GM19438 (cell line): ENCODE data around the gene MAD1L1.
"Not testable (repeated sequence)": the region's sequence is repeated elsewhere in the genome, so short reads cannot be mapped to it uniquely, and the experiment has no call there.

Source experiments
- ATAC-seq: cut with Tn5 transposase; IDR thresholded peaks from one replicate; pipeline ENCODE4 v1.9.1; 2021; ENCODE audit warnings: low read depth; ENCODE audit not compliant: unreplicated experiment

MAD1L1 gene

GRCh38 chr7:1824151-1824881, 408.4 kb downstream of the MAD1L1 start:
- not testable (repeated sequence) for ATAC-seq

DNA sequence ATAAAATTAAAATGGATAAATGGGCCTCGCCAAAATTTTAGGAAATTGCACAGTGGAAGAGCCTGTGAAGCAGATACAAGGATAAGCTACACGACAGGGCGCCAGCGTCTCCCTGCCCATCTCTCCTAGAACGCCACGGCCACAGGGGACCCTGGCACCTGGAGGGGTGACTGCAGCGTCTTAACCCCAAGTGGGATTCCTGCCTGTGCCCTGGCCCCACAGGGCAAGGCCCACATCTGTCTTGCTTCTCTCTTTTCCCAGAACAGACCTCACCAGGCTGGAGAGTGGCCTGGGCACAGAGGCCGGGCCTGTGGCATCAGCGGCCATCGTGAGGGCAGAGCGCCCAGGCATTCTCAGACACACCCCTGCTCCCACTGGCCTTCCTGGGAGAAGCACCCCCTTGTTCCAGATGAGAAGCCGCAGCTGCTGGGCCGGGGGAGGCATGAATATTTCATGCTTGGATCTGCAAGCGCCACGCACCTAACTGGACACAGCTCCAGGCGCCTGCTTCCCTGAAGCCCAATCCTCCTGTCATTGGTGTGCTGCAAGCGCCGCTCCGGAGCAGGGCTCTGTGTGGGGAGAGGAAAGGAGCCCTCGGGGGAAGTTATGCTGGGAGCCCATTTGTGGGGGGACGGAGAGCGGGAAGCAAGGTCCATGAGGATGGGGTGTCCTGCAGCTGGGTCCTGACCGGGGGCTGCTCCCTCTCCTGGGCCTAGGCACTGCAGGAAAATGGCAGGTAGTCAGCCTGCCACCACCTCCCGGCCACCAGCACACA, 409.2 kb downstream of the MAD1L1 start:
- no peak for ATAC-seq

DNA sequence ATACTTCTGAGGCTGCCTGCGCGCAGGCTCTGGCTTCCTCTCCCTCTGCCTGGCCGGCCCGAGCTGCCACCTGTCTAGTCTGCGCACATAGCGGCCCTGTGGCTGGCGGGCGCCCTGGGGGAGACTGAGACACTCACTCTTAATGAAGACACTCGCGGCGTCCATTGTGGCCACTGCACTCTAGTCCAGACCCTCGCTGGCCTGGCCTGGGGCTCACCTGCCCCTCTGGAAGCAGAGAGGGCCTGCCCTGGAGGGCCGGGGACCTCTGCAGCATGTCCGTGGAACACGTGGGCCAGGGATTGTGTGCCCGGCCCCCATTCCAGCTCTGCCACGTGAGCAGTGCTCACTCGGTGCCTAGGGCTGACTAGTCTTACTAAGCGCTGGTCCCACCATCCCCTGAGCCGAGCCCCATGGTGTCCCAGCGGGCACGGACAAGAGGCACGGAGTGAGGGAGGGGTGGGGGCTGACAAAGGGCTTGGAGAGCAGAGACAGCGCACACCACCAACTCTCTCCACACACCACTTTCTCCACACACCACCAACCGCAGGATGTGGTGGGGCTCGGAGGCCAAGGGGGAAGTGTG, 413.4 kb downstream of the MAD1L1 start:
- no peak for ATAC-seq

DNA sequence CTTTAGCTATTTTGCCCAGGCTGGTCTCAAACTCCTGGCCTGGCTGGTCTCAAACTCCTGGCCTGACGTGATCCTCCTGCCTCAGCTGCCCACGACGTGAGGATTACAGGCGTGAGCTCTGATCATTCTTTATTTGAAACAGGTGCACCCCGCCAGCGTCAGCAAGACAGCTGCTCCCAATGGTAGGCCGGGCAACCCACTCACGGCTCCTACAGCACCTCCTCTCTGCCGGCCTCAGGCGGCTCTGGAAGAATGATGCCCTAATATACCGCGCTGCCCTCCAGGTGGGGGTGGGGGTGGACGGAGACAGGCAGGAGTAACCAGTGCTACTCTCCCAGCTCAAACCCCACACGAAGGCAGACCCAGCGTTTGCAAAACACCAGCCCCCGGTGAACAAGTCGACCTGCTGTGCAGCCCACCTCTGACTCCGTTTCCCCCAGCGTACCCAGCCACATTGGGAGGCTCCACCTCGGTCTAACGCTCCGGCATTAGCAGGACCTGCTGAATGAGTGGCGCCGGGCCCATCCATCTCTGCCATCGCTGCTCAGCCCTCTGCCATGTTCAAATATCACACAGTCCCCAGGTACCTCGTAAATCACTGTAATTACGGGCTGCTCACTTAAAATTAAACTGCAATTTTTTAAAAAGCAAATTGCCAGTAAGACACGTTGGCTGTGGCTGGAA, 414.0 kb downstream of the MAD1L1 start:
- no peak for ATAC-seq

GRCh38 chr7:1817061-1817712, 415.6 kb downstream of the MAD1L1 start:
- no peak for ATAC-seq

DNA sequence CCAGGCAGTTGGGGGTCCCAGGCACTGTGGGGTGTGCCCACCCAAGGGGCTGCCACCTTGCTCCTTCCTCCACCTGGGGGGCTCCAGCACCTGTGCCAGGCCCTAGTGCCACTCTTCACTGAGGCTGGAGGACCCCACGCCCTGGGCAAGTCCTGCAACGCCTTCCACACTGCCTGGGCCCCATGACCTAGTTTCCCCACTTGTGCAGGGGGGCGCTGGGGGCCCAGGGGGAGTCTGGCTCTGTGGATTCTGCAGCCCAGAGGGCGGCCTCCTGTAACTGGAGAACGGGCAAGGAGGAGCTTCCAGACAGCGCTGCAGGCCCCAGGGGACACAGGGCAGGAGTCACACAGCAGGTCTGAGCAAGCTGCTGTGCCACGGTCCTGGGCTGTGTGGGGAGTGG, 416.3 kb downstream of the MAD1L1 start:
- not testable (repeated sequence) for ATAC-seq

DNA sequence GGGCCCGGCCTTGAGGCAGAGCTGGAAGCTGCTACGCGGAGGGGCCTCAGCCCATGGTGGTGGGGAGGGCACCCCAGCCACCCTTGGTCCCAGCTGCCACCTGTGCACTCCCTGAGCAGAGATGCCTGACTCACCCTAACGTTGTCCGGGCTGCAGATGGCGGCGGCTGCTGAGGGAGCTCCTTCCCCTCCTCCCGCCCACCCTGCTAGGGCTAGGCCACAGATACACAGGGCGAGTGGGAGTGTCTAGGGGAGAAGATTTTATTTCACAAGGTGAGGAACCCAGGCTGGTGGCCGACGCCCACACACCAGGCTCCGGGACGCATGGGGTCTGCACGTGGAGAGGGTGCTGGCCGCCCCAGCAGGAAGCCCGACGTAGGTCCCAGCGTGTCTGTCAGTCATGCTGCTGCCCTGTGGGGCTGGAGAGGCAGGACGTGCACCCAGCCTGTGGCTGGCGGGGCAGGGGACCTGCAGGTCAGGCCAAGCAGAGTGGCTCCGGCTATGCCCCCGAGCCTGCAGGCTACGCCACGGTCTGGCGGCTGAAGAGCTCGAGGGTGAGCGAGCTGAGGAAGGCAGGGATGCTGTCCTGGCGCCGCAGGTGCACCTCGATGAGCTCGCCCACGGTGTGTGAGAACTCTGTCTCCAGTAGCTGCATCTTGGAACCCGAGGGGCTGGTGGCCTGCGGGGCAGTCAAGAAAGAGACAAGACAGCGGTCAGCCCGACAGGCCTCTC, 417.0 kb downstream of the MAD1L1 start:
- ATAC-seq: not testable (repeated sequence)

DNA sequence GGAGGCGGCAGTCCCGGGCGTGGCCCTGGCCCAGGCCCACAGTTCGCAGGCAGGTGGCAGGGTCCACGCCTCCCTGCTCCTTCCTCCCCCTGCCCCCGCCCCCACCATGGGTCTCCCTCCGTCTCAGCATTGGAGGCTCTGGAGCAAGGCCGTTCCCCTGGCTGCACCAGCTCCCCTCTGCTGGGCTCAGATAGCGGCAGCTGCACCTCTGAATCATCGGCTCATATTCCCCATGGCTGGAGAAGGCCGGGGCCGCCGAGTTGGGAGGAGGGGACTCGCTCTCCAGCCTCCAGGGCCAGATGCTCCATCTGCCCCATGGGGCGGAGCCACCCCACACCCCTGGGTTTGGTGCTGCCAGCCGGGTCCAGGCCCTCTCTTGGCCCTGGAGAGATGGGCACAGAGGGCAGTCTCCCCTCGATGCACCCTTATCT, 417.7 kb downstream of the MAD1L1 start:
- ATAC-seq: no peak

DNA sequence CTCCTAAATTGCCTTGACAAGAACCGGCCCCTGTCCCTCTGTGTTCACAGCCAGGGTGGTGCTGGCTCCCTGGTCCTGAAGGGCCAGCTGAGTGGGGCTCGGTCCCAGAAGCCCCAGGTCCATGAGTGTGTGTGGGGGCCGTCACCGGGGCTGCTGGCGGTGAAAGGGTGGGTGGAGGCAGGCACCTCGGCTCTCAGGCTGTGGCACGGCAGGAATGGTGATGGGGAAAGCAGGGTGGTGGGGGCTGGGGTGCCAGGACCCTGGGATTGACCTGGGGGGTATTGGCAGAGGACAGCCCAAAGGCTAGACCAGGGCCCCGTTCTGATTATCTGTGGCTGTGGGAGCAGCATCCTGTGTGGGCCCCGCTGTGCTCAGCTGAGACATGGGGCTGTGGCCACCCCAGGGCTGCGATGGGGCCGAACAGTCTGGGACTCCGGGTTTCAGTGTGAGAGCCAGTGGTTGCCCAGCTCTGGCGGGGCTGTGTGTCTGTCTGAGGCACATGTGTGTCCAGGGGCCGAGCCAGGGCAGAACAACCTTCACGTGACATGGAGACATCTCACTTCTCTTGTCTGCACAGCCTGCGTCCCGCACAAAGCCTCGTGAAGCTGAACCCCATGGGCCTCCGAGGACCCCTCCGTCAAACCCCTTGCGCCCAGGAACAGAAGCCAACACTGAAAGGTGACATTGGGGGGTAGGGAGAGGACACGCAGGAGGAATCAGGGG, 418.5 kb downstream of the MAD1L1 start:
- no peak for ATAC-seq

DNA sequence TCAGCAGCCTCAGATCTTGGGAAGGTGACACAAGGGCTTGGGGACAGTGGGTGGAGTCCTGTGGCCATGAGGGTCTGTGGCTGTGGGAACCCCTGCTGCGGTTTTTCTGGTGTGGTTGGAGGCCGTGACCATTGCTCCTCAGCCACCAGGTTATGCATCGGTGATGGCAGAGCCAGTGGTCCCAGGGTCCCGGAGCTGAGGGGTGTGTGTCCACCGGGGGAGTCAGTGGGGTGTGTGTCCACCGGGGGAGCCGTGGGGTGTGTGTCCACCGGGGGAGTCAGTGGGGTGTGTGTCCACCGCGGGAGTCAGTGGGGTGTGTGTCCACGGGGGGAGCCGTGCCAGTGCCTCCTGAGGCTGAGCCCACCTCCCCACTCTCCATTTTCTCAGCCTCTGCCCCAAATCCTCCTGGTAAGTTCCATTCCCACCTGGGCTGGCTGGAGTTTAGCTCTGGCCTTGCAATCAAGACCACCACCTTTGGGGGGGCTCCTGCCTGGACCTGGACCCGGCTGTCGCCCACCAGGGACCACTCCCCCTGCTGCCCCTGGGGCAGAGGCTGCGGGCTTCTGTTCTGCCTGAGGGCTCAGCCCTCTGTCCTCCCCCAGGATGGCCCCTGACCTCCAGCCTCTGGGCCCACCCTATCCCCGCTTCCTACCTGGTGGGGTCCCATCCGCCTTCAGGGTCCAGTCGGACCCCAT, 419.2 kb downstream of the MAD1L1 start:
- no peak for ATAC-seq

- no peak for ATAC-seq
These were observed 420.0 kb downstream of the MAD1L1 start for GRCh38 chr7:1812509-1813393.

DNA sequence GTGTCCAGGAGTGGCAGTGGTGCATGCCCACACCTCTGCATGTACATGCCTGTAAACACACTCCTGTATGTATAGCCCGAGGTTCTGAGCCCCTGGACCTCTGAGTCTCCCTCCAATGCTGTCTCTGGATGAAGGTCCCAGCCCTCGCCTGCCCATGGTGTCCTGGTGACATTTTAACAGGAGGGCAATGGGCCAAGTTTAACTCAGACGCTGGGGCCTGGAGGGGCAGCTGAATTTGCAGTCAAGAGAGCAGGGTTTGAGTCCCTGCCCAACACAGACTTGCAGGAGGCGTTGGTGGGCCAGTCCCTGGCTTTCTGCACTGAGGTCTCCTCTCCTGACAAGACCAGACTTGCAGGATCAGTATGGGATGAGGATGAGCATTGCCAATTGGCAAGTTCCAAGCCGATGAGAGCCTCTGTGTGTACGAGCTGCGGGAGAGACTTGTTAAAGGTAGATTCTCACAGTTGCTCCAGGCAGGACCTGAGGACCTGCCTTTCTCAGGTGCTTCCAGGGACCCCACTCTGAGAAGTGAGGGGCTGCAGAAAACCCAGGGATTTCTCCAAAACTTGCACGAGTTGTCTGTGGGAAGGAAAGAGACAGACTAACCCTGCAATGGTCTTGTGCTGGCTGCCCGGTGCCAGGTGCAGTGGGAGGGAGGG, 420.8 kb downstream of the MAD1L1 start:
- no peak for ATAC-seq

- no peak for ATAC-seq
These were observed 421.5 kb downstream of the MAD1L1 start for GRCh38 chr7:1810961-1811849.

DNA sequence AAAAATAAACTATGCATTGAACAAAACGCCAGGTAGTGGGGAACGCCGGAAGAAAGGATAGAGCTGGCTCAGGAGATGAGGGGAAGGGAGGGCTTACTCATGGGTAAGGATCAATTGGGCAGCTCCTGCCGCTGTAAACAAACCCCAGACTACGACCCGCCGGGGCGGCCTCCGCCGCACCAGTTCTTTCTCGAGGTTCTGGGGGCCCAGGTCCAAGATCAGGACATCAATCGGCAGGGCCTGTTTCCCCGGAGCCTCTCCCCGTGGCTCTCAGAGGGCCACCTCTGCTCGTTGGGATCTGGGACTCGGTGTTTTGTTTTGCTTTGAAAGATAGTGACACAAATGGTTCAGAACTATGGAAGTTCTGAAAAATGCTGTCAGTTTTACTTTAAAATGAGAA, 422.2 kb downstream of the MAD1L1 start:
- ATAC-seq: no peak

GRCh38 chr7:1809601-1810258, 423.0 kb downstream of the MAD1L1 start:
- no peak for ATAC-seq

GRCh38 chr7:1809070-1809469, 423.7 kb downstream of the MAD1L1 start:
- no peak for ATAC-seq
